Loucy (cell line): ENCODE measurements around the gene FOLR2.

Experiments
- H2AFZ ChIP-seq: fragments of 200-600 bp; sonication (generic); 2 replicates; pipeline ENCODE4 v1.6.0; 2016; ENCODE audit warnings: antibody characterized with exemption, mild to moderate bottlenecking, low read length, moderate library complexity
- H3F3A ChIP-seq: fragments of 200-600 bp; 2 replicates; pipeline ENCODE4 v1.6.0; 2016; ENCODE audit warnings: antibody characterized with exemption, low read depth, mild to moderate bottlenecking
- H3K27me3 ChIP-seq: fragments of 200-600 bp; sonication (generic); 2 replicates; pipeline ENCODE4 v1.6.1; 2014; ENCODE audit warnings: low read length, mild to moderate bottlenecking; ENCODE audit not compliant: insufficient read depth, poor library complexity, severe bottlenecking
- H3K36me3 ChIP-seq: fragments of 200-600 bp; sonication (generic); 2 replicates; pipeline ENCODE4 v1.6.1; 2016; ENCODE audit warnings: low read length; ENCODE audit not compliant: insufficient read depth
- H3K4me1 ChIP-seq: fragments of 200-600 bp; sonication (generic); 2 replicates; pipeline ENCODE4 v1.5.1; 2014; ENCODE audit warnings: low read length, mild to moderate bottlenecking; ENCODE audit not compliant: insufficient read depth, poor library complexity, severe bottlenecking
- H3K4me2 ChIP-seq: fragments of 200-600 bp; sonication (generic); 2 replicates; pipeline ENCODE4 v1.6.0; 2014; ENCODE audit warnings: antibody characterized with exemption, low read length, low read depth, mild to moderate bottlenecking; ENCODE audit not compliant: poor library complexity, severe bottlenecking
- H3K4me3 ChIP-seq: fragments of 200-600 bp; sonication (generic); 2 replicates; pipeline ENCODE4 v1.5.1; 2014; ENCODE audit warnings: low read length, mild to moderate bottlenecking, mixed read lengths; ENCODE audit not compliant: poor library complexity, severe bottlenecking
- H3K79me2 ChIP-seq: fragments of 200-600 bp; sonication (generic); 2 replicates; pipeline ENCODE4 v1.6.1; 2014; ENCODE audit warnings: low read length; ENCODE audit not compliant: insufficient read depth
- H3K9ac ChIP-seq: fragments of 200-600 bp; sonication (generic); 2 replicates; pipeline ENCODE4 v1.6.0; 2014; ENCODE audit warnings: mild to moderate bottlenecking, low read depth, low read length, moderate library complexity; ENCODE audit not compliant: poor library complexity, severe bottlenecking
- H3K9me2 ChIP-seq: fragments of 200-600 bp; sonication (generic); replicated peaks from 2 replicates; pipeline ENCODE4 v1.6.1; 2016; ENCODE audit warnings: low read depth, low read length, mixed read lengths
- H3K9me3 ChIP-seq: fragments of 200-600 bp; sonication (generic); 2 replicates; pipeline ENCODE4 v1.6.1; 2014; ENCODE audit warnings: mild to moderate bottlenecking, antibody characterized with exemption, low read length, low read depth; ENCODE audit not compliant: insufficient read depth
- H4K20me1 ChIP-seq: fragments of 200-600 bp; sonication (generic); 2 replicates; pipeline ENCODE4 v1.6.0; 2014; ENCODE audit warnings: antibody characterized with exemption, low read length, mild to moderate bottlenecking; ENCODE audit not compliant: insufficient read depth, poor library complexity, severe bottlenecking
- EZH2phosphoT487 ChIP-seq: fragments of 200-600 bp; IDR thresholded peaks from 2 replicates; pipeline ENCODE4 v1.6.1; 2018; ENCODE audit warnings: antibody characterized with exemption, mild to moderate bottlenecking, moderate library complexity, borderline replicate concordance
- TF ChIP-seq, protein P1 (sequence below): fragments of 200-600 bp; sonication (generic); conservative IDR thresholded peaks from 2 replicates; pipeline ENCODE4 v1.5.1; 2014; ENCODE audit warnings: mild to moderate bottlenecking, antibody characterized with exemption, low read length

Gene FOLR2

DNA sequence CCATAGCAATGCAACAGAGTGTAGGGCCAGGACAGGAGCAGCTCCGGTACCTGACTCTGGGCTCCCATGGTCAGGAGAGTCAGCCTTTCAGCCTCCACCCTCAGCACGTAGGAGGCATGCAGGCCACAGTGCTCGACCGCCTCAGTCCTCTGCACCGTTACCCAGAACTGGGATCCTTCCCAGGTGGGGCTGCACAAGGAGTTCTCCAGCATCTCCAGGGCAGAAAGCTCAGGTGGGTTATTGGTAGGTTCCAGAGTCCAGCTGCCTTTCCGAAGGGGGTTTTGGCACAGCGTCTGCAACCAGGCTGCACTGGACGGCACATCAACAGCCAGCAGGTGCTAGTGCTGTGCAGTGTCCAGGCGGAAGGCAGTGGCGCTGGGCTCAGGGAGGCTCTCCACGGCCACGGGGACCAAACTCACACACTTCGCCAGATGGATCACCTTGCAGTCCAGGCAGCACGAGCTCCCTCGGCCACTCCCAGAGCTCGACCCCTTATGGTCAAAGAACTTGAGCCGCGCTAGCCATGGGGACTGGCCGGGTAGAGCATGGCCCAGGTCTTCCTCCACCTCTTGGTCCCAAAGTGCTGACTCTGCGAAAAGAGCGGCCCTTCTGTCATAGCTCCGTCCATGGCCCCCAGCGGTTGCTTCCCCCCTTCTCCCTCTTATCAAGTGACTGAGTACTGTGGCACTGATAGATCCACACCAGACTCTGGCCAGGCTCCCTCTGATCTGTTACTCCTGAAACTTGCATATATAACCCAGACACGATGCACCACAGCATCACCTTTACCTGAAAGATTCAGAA lies 34.3 kb downstream of the FOLR2 start:
- TF ChIP-seq EZH2phosphoT487, result no peak
- TF ChIP-seq, protein P1, sequence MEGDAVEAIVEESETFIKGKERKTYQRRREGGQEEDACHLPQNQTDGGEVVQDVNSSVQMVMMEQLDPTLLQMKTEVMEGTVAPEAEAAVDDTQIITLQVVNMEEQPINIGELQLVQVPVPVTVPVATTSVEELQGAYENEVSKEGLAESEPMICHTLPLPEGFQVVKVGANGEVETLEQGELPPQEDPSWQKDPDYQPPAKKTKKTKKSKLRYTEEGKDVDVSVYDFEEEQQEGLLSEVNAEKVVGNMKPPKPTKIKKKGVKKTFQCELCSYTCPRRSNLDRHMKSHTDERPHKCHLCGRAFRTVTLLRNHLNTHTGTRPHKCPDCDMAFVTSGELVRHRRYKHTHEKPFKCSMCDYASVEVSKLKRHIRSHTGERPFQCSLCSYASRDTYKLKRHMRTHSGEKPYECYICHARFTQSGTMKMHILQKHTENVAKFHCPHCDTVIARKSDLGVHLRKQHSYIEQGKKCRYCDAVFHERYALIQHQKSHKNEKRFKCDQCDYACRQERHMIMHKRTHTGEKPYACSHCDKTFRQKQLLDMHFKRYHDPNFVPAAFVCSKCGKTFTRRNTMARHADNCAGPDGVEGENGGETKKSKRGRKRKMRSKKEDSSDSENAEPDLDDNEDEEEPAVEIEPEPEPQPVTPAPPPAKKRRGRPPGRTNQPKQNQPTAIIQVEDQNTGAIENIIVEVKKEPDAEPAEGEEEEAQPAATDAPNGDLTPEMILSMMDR, result no peak
- no peaks in the 10 kb centered on the region for H3K36me3 ChIP-seq
- H3K79me2 ChIP-seq, result no peaks in the 10 kb centered on the region
- H3K9ac ChIP-seq, result no peak overlapping the region
- H3K9me3 ChIP-seq, result no peaks in the 10 kb centered on the region
- H3K9me2 ChIP-seq, result no peaks in the 10 kb centered on the region
- H3K4me3 ChIP-seq, result no peak overlapping the region
- H2AFZ ChIP-seq, result no peak overlapping the region
- H3K4me2 ChIP-seq, result no peak overlapping the region
- no peaks in the 10 kb centered on the region for H4K20me1 ChIP-seq
- H3F3A ChIP-seq, result no peaks in the 10 kb centered on the region
- peaks cover 4% of the 10 kb centered on the region for H3K4me1 ChIP-seq
- no peaks in the 10 kb centered on the region for H3K27me3 ChIP-seq

DNA sequence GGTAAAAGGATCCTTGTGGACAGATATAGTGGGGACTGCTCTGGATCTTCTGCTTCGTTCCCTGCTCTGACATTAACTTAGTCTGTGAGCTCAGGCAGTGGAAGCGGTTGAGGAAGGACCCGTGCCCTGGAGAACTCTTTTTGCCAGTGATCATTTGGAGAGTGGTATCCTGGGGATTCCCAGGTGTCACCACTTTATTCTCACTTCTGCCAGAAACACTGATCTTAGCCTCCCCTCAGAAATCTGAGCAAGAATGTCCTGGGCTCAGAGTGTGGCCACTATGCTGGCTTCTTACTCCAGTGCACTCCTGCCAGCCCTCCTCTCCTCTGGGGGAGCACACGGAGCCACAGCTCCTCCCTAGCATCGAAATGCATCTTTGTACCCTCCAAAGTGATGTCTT lies 35.0 kb downstream of the FOLR2 start:
- H3K9me3 ChIP-seq, result no peaks in the 10 kb centered on the region
- no peak overlapping the region for H3K4me3 ChIP-seq
- H3K79me2 ChIP-seq, result no peaks in the 10 kb centered on the region
- TF ChIP-seq, protein P1, result no peak
- no peak for TF ChIP-seq EZH2phosphoT487
- no peaks in the 10 kb centered on the region for H4K20me1 ChIP-seq
- H3K36me3 ChIP-seq, result no peaks in the 10 kb centered on the region
- H3K27me3 ChIP-seq, result no peaks in the 10 kb centered on the region
- no peaks in the 10 kb centered on the region for H3F3A ChIP-seq
- no peaks in the 10 kb centered on the region for H3K9me2 ChIP-seq
- no peak overlapping the region for H2AFZ ChIP-seq
- H3K4me2 ChIP-seq, result no peak overlapping the region
- no peak overlapping the region for H3K9ac ChIP-seq
- peaks cover 4% of the 10 kb centered on the region for H3K4me1 ChIP-seq

DNA sequence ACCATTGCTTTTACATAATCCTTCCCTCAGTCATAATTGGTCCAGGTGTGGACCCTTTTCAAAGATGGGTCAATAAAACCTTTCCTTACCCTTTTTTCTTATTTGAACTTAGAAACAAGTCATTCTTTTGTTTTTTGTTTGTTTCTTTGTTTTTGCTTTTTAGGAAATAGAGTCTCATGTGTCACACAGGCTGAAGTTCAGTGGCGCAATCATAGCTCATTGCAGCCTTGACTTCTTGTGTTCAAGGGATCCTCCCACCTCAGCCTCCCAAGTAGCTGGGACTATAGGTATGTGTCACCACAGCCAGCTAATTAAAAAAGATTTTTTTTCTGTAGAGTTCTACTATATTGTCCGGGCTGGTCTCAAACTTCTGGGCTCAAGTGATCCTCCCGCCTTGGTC lies 36.8 kb downstream of the FOLR2 start:
- Histone ChIP-seq H3K4me1 (peaks cover 4% of the 10 kb centered on the region), H3F3A (no peaks in the 10 kb centered on the region), H3K9ac (no peak overlapping the region), H3K36me3 (no peaks in the 10 kb centered on the region), H3K9me2 (no peaks in the 10 kb centered on the region), H3K4me2 (no peak overlapping the region), H3K27me3 (no peaks in the 10 kb centered on the region), H2AFZ (no peak overlapping the region), H3K79me2 (no peaks in the 10 kb centered on the region), H4K20me1 (no peaks in the 10 kb centered on the region), H3K4me3 (no peak overlapping the region), H3K9me3 (no peaks in the 10 kb centered on the region)
- no peak for TF ChIP-seq EZH2phosphoT487
- TF ChIP-seq, protein P1, result no peak
